ENCODE measurements around the gene PPM1M.

The PPM1M gene

GRCh38 chr3:52240059-52240885 lies 5.3 kb upstream of the PPM1M start:
- DNase-seq (ENCODE audit: low read depth, low spot score) = peak; percentile 79
- H3K4me3 ChIP-seq (ENCODE audit: low read length) = peak overlapping the region; percentile 76

- DNase-seq (ENCODE audit: low read depth, low spot score) = no peak
- no peak overlapping the region for H3K4me3 ChIP-seq (ENCODE audit: low read length)
Observed at GRCh38 chr3:52240886-52241370, 4.6 kb upstream of the PPM1M start.

DNA sequence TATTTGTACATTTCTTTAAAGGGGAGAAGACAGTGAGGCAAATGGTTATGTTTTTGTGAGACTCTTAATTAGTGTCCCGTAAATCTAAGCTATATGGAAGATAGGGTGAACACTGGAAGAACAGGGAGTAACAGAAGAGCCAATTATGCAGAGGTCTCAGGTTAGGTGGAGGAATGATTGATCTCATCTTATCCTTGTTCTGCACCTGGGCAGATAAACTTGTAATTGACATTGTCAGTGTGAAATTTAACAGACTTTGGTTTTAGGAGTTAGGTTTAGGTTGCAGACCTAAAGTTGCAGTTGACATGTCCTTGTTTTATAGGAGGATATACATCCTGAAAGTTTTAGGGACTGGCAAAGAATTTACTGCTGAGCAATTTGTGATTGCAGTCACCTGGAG lies 3.5 kb upstream of the PPM1M start:
- DNase-seq (ENCODE audit: low read depth, low spot score) = no peak
- H3K4me3 ChIP-seq (ENCODE audit: low read length) = no peak overlapping the region

- no peak for DNase-seq (ENCODE audit: low read depth, low spot score)
Observed at GRCh38 chr3:52243791-52244628, 1.5 kb upstream of the PPM1M start.

DNA sequence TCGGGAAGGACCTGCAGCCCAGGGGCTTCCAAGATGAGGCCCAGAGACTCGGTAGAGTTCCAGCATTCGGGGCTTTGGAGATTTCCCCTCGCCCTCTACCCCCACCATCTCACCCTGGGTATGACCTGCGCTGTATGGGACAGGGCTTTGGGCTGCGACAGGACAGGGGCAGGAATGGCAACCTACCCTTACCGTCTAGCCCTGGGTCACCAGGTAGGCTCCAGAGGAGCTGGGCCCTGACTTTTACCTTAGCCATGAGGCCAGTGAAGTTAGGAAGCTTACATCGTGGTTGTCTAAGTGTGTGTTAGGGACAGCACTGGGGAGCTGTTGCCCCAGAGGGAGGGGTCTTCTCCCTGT lies 683 bp downstream of the PPM1M start:
- DNase-seq (ENCODE audit: low read depth, low spot score) = no peak
- H3K4me3 ChIP-seq (ENCODE audit: low read length) = peak overlapping the region; percentile 61

More at GRCh38 chr3:52243791-52244628, 1.5 kb upstream of the PPM1M start:
- H3K4me3 ChIP-seq (ENCODE audit: low read length) = no peak overlapping the region

DNA sequence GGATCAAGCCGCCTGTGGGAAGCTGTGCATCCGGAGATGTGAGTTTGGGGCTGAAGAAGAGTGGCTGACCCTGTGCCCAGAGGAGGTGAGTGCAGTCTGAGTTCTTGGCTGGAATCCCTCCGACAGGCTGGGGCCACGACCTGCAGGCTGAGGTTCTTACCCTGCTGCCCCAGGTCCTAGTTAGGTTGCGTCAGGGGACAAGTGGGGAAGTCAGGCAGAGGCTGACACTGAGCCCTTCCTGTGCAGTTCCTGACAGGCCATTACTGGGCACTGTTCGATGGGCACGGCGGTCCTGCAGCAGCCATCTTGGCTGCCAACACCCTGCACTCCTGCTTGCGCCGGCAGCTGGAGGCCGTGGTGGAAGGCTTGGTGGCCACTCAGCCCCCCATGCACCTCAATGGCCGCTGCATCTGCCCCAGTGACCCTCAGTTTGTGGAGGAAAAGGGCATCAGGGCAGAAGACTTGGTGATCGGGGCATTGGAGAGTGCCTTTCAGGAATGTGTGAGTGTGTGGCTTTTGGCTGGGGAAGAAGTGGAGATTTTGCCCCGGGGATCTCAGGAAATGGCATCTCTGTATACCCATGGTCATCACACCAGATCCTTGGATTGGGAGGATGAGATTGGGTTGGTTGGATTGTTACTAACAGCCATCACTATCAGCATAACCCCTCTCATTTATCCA lies 1.3 kb downstream of the PPM1M start:
- no peak for DNase-seq (ENCODE audit: low read depth, low spot score)
- H3K4me3 ChIP-seq (ENCODE audit: low read length) = peak overlapping the region; percentile 61; the same call in 1 of the 2 replicates

DNA sequence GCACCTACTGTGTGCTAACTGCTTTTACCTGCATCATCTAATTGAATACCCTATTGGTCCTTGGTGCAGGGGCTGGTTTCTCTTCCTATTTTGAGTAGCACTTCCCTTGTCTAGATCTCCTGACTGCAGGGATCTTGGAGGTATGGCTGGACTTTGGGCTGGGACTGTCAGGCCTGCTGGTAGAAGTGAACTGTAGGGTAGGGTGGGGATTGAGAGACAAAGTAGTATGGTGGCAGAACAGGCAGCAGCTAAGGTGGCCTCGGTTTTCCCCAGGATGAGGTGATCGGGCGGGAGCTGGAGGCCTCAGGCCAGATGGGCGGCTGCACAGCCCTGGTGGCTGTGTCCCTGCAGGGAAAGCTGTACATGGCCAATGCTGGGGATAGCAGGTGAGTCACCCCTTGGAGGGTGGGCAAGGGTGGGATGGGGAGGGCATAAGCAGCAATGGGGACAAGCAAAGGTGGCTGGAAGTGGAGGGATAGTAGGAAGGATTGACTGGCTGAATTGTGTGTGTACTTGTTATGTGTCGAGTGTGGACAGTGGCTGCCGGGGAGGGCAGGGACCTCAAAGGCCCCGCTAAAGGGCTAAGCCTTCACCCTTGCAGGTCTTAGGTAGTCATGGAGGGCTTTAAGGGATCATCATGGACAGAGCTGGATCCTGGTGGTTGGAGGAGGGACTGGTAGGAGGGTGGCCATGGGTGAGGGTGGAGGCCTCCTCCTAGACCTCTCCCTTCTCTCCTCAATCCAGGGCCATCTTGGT lies 2.0 kb downstream of the PPM1M start:
- H3K4me3 ChIP-seq (ENCODE audit: low read length) = no peak overlapping the region
- DNase-seq (ENCODE audit: low read depth, low spot score) = no peak

DNA sequence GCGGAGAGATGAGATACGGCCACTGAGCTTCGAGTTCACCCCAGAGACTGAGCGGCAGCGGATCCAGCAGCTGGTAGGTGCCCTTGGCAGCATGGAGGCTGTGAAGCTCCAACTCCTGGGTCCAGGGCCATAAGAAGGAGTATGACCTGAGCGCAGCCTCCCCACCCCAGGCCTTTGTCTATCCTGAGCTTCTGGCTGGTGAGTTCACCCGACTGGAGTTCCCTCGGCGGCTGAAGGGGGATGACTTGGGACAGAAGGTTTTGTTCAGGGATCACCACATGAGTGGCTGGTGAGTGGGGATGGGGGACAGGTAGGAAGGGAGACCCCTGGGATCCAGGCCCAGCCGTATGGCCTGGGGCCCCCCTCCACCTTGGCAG lies 2.6 kb downstream of the PPM1M start:
- H3K4me3 ChIP-seq (ENCODE audit: low read length) = no peak overlapping the region
- DNase-seq (ENCODE audit: low read depth, low spot score) = no peak

- DNase-seq (ENCODE audit: low read depth, low spot score) = no peak
- no peak overlapping the region for H3K4me3 ChIP-seq (ENCODE audit: low read length)
Observed at GRCh38 chr3:52248816-52249547, 3.4 kb downstream of the PPM1M start.

GRCh38 chr3:52249683-52250082 lies 4.1 kb downstream of the PPM1M start:
- no peak overlapping the region for H3K4me3 ChIP-seq (ENCODE audit: low read length)

GRCh38 chr3:52250122-52250521 lies 4.6 kb downstream of the PPM1M start:
- no peak for DNase-seq (ENCODE audit: low read depth, low spot score)
- H3K4me3 ChIP-seq (ENCODE audit: low read length) = no peak overlapping the region

More at GRCh38 chr3:52249683-52250082, 4.1 kb downstream of the PPM1M start:
- no peak for DNase-seq (ENCODE audit: low read depth, low spot score)

- peak; percentile 96 for DNase-seq (ENCODE audit: low read depth, low spot score)
- peak overlapping the region; percentile 27 for H3K4me3 ChIP-seq (ENCODE audit: low read length)
Observed at GRCh38 chr3:52253314-52254304, 8.1 kb downstream of the PPM1M start.

- no peak for DNase-seq (ENCODE audit: low read depth, low spot score)
- no peak overlapping the region for H3K4me3 ChIP-seq (ENCODE audit: low read length)
Observed at GRCh38 chr3:52254608-52255007, 9.0 kb downstream of the PPM1M start.

DNA sequence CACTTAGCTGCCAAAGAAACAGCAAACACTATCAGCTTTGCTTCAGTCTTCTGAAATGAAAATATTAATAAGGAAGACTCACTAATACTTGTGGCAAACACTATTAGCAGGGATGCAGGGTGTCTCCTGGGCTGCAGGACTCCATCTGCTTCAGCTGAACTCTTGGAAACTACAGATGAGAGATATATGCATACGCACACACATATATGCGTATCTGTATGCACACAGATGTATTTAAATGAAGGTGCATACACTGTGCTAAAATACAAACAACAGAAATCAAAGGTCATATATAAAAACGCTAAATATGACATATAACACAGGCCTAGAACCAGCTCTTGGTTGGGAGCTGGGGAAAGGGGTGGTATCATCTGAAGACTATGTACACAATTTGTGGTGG lies 10.6 kb downstream of the PPM1M start:
- DNase-seq (ENCODE audit: low read depth, low spot score) = no peak
- H3K4me3 ChIP-seq (ENCODE audit: low read length) = no peak overlapping the region

DNA sequence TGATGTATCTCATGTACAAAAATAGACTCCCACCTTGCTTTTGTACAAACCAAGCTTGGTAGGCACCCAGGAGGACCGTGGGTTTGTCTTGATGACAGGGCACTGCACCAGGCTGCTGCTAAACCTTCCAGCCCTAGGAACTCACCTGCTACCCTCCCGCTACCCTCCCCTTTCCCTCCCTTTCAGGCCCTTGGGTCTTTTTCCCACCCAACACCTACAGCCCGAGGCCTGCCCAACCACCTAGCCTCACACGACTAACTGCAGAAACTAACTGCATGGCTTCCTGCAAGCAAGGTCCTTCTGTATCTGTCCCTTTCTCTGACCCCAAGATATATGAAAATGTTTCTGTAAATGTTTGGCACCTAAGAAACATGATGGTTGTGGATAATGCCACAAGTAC lies 11.1 kb downstream of the PPM1M start:
- DNase-seq (ENCODE audit: low read depth, low spot score) = no peak
- no peak overlapping the region for H3K4me3 ChIP-seq (ENCODE audit: low read length)

GRCh38 chr3:52257911-52258310 lies 12.4 kb downstream of the PPM1M start:
- DNase-seq (ENCODE audit: low read depth, low spot score) = no peak
- H3K4me3 ChIP-seq (ENCODE audit: low read length) = no peak overlapping the region

GRCh38 chr3:52259035-52259434 lies 13.5 kb downstream of the PPM1M start:
- no peak for DNase-seq (ENCODE audit: low read depth, low spot score)
- H3K4me3 ChIP-seq (ENCODE audit: low read length) = no peak overlapping the region
